Ishikawa (cell line): Measurements from ENCODE around the gene RASD2.

Source experiments
- CEBPB ChIP-seq: IDR thresholded peaks from 2 replicates; pipeline ENCODE4 v1.6.1; 2012
- CREB1 ChIP-seq: IDR thresholded peaks from 2 replicates; pipeline ENCODE4 v1.6.1; 2012; ENCODE audit warnings: low read depth
- EGR1 ChIP-seq: IDR thresholded peaks from 2 replicates; pipeline ENCODE4 v1.6.1; 2012
- EP300 ChIP-seq: IDR thresholded peaks from 2 replicates; pipeline ENCODE4 v1.6.1; 2012; ENCODE audit warnings: borderline replicate concordance
- FOXM1 ChIP-seq: IDR thresholded peaks from 2 replicates; pipeline ENCODE4 v1.6.1; 2012; ENCODE audit warnings: low read depth, borderline replicate concordance
- NFIC ChIP-seq: IDR thresholded peaks from 2 replicates; pipeline ENCODE4 v1.6.1; 2012
- RAD21 ChIP-seq: IDR thresholded peaks from 2 replicates; pipeline ENCODE4 v1.6.1; 2012; ENCODE audit warnings: low read depth
- TAF1 ChIP-seq: IDR thresholded peaks from 2 replicates; pipeline ENCODE4 v1.6.1; 2012; ENCODE audit warnings: low read depth, mild to moderate bottlenecking
- TCF12 ChIP-seq: IDR thresholded peaks from 2 replicates; pipeline ENCODE4 v1.6.1; 2012; ENCODE audit warnings: low read depth
- TEAD4 ChIP-seq: IDR thresholded peaks from 2 replicates; pipeline ENCODE4 v1.6.1; 2012
- YY1 ChIP-seq: IDR thresholded peaks from 2 replicates; pipeline ENCODE4 v1.6.1; 2012; ENCODE audit warnings: low read depth
- ZBTB7A ChIP-seq: IDR thresholded peaks from 2 replicates; pipeline ENCODE4 v1.6.1; 2012; ENCODE audit warnings: low read depth
- TF ChIP-seq, protein P1 (sequence below): IDR thresholded peaks from 2 replicates; pipeline ENCODE4 v1.6.1; 2012; ENCODE audit warnings: low read depth, mild to moderate bottlenecking
- TF ChIP-seq, protein P2 (sequence below): IDR thresholded peaks from 2 replicates; pipeline ENCODE4 v1.6.1; 2012
- TF ChIP-seq, protein P3 (sequence below): IDR thresholded peaks from 2 replicates; pipeline ENCODE4 v1.6.1; 2012

Gene RASD2

DNA sequence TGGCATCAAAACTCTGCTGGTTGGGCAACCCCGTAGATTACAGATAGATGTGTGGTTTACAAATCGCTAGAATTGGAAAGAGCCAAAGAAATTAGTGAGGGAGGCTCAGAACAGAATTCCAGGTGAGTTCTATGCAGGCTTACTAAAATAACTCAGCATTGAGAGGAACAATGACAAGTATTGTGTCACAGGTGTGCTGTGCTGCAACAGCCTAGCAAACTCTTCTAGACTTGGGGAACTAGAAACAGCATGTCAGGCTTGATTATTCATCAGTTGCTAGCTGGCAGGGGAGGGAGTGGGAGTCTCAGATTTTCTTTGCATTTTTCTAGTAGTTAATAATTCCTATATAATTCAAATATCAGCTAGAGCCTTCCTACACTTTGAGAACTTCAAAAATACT, 26.3 kb upstream of the RASD2 start:
- TF ChIP-seq FOXM1, result no peak
- TF ChIP-seq, protein P1, sequence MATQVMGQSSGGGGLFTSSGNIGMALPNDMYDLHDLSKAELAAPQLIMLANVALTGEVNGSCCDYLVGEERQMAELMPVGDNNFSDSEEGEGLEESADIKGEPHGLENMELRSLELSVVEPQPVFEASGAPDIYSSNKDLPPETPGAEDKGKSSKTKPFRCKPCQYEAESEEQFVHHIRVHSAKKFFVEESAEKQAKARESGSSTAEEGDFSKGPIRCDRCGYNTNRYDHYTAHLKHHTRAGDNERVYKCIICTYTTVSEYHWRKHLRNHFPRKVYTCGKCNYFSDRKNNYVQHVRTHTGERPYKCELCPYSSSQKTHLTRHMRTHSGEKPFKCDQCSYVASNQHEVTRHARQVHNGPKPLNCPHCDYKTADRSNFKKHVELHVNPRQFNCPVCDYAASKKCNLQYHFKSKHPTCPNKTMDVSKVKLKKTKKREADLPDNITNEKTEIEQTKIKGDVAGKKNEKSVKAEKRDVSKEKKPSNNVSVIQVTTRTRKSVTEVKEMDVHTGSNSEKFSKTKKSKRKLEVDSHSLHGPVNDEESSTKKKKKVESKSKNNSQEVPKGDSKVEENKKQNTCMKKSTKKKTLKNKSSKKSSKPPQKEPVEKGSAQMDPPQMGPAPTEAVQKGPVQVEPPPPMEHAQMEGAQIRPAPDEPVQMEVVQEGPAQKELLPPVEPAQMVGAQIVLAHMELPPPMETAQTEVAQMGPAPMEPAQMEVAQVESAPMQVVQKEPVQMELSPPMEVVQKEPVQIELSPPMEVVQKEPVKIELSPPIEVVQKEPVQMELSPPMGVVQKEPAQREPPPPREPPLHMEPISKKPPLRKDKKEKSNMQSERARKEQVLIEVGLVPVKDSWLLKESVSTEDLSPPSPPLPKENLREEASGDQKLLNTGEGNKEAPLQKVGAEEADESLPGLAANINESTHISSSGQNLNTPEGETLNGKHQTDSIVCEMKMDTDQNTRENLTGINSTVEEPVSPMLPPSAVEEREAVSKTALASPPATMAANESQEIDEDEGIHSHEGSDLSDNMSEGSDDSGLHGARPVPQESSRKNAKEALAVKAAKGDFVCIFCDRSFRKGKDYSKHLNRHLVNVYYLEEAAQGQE, result no peak
- TF ChIP-seq RAD21, result no peak
- TF ChIP-seq, protein P2, sequence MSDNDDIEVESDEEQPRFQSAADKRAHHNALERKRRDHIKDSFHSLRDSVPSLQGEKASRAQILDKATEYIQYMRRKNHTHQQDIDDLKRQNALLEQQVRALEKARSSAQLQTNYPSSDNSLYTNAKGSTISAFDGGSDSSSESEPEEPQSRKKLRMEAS, result no peak
- no peak for TF ChIP-seq EGR1
- TF ChIP-seq YY1, result no peak
- TF ChIP-seq TAF1, result no peak
- TF ChIP-seq NFIC, result no peak
- TF ChIP-seq, protein P3, sequence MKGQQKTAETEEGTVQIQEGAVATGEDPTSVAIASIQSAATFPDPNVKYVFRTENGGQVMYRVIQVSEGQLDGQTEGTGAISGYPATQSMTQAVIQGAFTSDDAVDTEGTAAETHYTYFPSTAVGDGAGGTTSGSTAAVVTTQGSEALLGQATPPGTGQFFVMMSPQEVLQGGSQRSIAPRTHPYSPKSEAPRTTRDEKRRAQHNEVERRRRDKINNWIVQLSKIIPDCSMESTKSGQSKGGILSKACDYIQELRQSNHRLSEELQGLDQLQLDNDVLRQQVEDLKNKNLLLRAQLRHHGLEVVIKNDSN, result no peak
- no peak for TF ChIP-seq CREB1
- no peak for TF ChIP-seq TEAD4
- no peak for TF ChIP-seq TCF12
- TF ChIP-seq ZBTB7A, result no peak
- no peak for TF ChIP-seq EP300
- TF ChIP-seq CEBPB, result no peak

DNA sequence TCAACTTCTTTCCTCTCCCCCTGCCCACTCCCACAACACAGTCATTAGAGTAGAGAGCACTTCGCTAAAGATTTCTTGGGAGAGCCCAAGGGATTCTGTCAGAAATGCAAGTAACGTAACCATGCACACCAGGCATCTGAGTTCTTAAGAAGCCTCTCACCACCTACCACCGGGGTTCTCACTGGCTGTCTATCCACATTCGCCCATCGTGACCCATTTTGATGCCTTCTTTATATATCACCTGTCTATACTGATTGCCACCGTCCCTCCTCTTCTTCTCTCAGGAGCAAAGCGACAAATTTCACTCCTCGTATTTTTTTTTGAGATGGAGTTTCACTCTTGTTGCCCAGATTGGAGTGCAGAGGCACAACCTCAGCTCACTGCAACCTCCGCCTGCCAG, 23.9 kb upstream of the RASD2 start:
- TF ChIP-seq FOXM1 (no peak), NFIC (no peak), RAD21 (no peak), TEAD4 (no peak), ZBTB7A (no peak), CEBPB (no peak), TAF1 (no peak), EP300 (no peak), TCF12 (no peak), CREB1 (no peak), EGR1 (no peak), YY1 (no peak)
- TF ChIP-seq, protein P1, result no peak
- TF ChIP-seq, protein P2, result no peak
- TF ChIP-seq, protein P3, result no peak

DNA sequence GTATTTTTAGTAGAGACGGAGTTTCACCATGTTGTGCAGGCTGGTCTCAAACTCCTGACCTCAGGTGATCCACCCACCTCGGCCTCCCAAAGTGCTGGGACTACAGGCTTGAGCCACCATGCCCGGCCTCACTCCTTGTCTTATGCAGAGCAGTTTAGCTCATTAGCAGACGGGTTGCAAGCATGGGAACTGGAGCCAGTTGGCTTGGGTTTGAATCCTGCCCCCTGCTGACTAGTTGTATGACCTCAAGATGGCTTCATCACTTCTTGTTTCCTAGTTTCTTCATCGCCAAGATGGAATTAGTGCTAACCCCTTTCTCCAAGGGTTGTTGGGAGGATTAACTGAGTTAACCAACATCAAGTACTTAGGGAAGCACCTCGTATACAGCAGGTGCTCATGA, 23.4 kb upstream of the RASD2 start:
- TF ChIP-seq, protein P3, result no peak

DNA sequence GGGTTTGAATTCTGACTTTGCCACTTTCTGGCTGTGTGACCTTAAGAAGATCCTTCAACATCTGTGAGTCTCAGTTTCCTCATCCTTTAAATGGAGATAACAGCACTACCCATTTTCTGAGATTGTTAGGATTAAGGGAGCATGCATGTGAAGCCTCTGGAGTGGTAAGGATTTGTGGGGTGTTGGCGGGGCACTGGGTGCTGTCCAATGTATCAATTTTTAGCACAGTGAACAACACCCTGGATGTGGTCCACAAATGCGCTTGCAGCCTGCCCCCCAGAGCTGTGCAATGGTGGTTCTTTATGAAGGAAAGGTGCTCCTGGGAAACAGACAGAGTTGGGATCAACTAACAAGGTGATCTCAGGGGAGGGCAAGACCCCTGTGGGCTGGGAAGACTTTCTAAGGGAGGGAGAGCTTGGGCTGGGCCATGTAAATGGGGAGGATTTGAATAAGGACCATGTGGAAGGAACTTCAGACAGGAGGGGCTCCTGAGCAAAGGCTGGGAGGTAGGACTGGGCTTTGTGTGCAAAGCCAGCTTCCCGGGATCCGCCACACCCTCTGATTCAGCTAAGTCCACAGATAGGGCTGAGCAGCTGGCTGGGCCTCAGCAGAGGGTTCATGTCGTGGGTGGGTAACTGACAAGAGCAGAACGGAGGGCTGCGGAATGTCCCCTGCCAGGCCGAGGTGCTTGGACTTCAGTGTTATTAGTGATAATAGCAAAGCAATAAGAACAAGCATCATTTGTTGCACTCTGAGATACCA, 22.7 kb upstream of the RASD2 start:
- TF ChIP-seq RAD21 (no peak), TCF12 (no peak)
- TF ChIP-seq, protein P1, result peak; percentile 69
